OCI-LY3 (cell line): ENCODE measurements around the gene WDR75.

Source experiments
- EZH2phosphoT487 ChIP-seq: fragments of 200-600 bp; shearing (Covaris generic); IDR thresholded peaks from 2 replicates; pipeline ENCODE4 v1.6.1; 2018; ENCODE audit warnings: antibody characterized with exemption, mixed run types, low read depth
- TF ChIP-seq, protein P1 (sequence below): fragments of 200-600, 300-600 bp; sonication (generic); IDR thresholded peaks from 2 replicates; pipeline ENCODE4 v1.5.1; 2014; ENCODE audit warnings: antibody characterized with exemption, low read length, low read depth

DNA sequence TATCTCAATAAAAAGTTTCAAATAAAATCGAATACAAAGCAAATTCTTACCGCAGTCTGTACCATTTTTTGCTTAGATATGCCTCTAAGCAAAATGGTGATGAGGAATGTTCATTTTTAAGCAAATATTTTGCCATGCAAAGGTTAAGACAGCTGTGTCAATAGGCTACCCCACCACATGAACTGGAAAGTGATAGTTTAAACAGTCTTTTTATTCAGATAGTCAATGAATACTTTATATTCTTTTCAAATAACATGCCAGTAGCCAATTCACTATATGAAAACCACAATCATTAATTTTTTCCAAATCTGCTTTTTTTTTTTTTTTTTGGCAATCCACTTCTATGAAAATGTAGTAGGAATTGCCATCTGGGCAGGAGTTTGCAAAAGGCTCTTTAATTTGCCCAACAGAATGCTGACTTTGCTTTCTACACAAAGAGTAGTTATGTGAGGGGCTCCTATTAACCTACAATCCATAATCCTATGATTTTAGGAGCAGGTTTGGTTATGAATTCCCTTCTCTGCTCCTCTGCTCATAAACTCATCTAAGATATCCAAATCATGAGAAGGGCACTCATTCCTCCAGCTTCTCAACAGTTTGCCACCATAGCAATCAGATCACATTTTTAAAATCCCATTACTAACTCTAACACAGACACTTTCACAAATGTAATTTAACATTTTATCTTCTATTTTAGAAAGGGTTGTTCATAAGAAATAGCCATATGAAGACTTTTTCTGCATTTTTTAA is 70.1 kb downstream of the WDR75 start:
- TF ChIP-seq, protein P1, sequence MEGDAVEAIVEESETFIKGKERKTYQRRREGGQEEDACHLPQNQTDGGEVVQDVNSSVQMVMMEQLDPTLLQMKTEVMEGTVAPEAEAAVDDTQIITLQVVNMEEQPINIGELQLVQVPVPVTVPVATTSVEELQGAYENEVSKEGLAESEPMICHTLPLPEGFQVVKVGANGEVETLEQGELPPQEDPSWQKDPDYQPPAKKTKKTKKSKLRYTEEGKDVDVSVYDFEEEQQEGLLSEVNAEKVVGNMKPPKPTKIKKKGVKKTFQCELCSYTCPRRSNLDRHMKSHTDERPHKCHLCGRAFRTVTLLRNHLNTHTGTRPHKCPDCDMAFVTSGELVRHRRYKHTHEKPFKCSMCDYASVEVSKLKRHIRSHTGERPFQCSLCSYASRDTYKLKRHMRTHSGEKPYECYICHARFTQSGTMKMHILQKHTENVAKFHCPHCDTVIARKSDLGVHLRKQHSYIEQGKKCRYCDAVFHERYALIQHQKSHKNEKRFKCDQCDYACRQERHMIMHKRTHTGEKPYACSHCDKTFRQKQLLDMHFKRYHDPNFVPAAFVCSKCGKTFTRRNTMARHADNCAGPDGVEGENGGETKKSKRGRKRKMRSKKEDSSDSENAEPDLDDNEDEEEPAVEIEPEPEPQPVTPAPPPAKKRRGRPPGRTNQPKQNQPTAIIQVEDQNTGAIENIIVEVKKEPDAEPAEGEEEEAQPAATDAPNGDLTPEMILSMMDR, result no peak
- no peak for TF ChIP-seq EZH2phosphoT487
